IPS-20b (cell line): ENCODE results near the gene RASIP1.

ENCODE experiments used
- H3K27ac ChIP-seq: one replicate; pipeline ENCODE4 v1.5.1; 2013; ENCODE audit warnings: low read length
- H3K27me3 ChIP-seq: 2 replicates; pipeline ENCODE4 v1.6.1; 2013; ENCODE audit warnings: mild to moderate bottlenecking, low read length, inconsistent platforms; ENCODE audit not compliant: insufficient read depth
- H3K36me3 ChIP-seq: 2 replicates; pipeline ENCODE4 v1.6.1; 2013; ENCODE audit warnings: low read depth, mild to moderate bottlenecking, inconsistent platforms, low read length, moderate library complexity; ENCODE audit not compliant: insufficient read depth
- H3K4me1 ChIP-seq: 2 replicates; pipeline ENCODE4 v1.6.1; 2013; ENCODE audit warnings: mild to moderate bottlenecking, control low read depth, inconsistent platforms, low read length, moderate library complexity; ENCODE audit not compliant: insufficient read depth
- H3K4me3 ChIP-seq: 2 replicates; pipeline ENCODE4 v1.5.1; 2013; ENCODE audit warnings: mild to moderate bottlenecking, low read length, inconsistent platforms
- H3K9ac ChIP-seq: 2 replicates; pipeline ENCODE4 v1.6.1; 2013; ENCODE audit warnings: low read depth, mild to moderate bottlenecking, inconsistent platforms, low read length, moderate library complexity
- H3K9me3 ChIP-seq: 2 replicates; pipeline ENCODE4 v1.6.1; 2013; ENCODE audit warnings: mild to moderate bottlenecking, low read depth, low read length, inconsistent platforms; ENCODE audit not compliant: insufficient read depth

The RASIP1 gene

GRCh38 chr19:48752496-48753365 is 12.3 kb upstream of the RASIP1 start, which contains the start of gene FUT1:
TSS of gene FUT1 (minus strand) at chr19:48752641. CDS start at chr19:48751281, 1,360 bp downstream.
- H3K4me1 ChIP-seq = peaks cover 11% of the 10 kb centered on the region; the same call in 1 of the 2 replicates
- peaks cover 23% of the 10 kb centered on the region for H3K27me3 ChIP-seq
- peak within 1 kb of the TSS; percentile 82; the same call in 1 of the 2 replicates for H3K9ac ChIP-seq
- H3K36me3 ChIP-seq = peaks cover 23% of the 10 kb centered on the region
- H3K9me3 ChIP-seq = no peaks in the 10 kb centered on the region
- H3K27ac ChIP-seq = peak within 1 kb of the TSS; percentile 27
- peak within 1 kb of the TSS; percentile 85 for H3K4me3 ChIP-seq

GRCh38 chr19:48751845-48752495 is 11.6 kb upstream of the RASIP1 start:
- H3K9me3 ChIP-seq = no peaks in the 10 kb centered on the region
- H3K9ac ChIP-seq = peak overlapping the region; percentile 82; the same call in 1 of the 2 replicates
- H3K36me3 ChIP-seq = peaks cover 23% of the 10 kb centered on the region
- peak overlapping the region; percentile 85 for H3K4me3 ChIP-seq
- peaks cover 11% of the 10 kb centered on the region; the same call in 1 of the 2 replicates for H3K4me1 ChIP-seq
- H3K27me3 ChIP-seq = peaks cover 23% of the 10 kb centered on the region
- H3K27ac ChIP-seq = peak overlapping the region; percentile 27

DNA sequence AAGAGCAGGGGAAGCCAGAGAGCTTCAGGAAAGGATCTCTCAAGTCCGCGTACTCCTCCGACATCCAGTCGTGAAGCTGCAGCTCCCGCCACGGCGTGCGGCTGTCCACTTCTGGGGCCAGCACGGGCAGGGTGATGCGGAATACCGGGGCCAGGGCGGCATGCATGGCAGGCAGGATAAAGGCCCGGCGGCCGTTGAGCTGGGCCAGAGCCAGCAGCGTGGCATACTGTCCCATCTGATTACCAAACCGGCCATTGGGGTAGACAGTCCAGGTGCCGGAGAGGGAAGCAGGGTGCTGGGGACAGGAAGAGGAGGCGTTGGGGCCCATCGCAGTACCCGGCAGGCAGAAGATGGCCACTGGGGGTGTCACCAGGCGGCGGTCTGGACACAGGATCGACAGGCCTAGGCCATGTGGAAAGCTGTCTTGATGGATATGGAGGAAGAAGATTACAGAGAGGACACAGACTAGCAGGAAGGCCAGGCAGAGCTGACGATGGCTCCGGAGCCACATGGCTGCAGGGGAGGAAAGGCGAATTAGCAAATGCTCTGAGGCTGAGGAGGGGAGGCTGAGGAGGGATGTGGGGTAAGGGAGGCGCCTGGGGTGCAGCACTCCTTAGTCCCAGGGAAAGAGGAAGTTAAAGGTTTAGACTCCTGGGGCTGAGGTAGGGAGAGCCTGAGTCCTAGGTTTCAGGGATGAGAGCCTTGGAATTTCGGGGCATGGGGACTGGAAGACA is 10.5 kb upstream of the RASIP1 start:
- Histone ChIP-seq H3K36me3 (peaks cover 23% of the 10 kb centered on the region), H3K27ac (no peak overlapping the region), H3K4me1 (peaks cover 11% of the 10 kb centered on the region; the same call in 1 of the 2 replicates), H3K4me3 (peak overlapping the region; percentile 85; the same call in 1 of the 2 replicates), H3K27me3 (peaks cover 23% of the 10 kb centered on the region), H3K9ac (peak overlapping the region; percentile 82; the same call in 1 of the 2 replicates), H3K9me3 (no peaks in the 10 kb centered on the region)

- no peak overlapping the region for H3K27ac ChIP-seq
- peaks cover 11% of the 10 kb centered on the region; the same call in 1 of the 2 replicates for H3K4me1 ChIP-seq
- no peaks in the 10 kb centered on the region for H3K9me3 ChIP-seq
- peaks cover 23% of the 10 kb centered on the region for H3K36me3 ChIP-seq
- no peak overlapping the region for H3K4me3 ChIP-seq
- H3K9ac ChIP-seq = no peak overlapping the region
- peaks cover 23% of the 10 kb centered on the region for H3K27me3 ChIP-seq
Measured at GRCh38 chr19:48750351-48750750, 9.9 kb upstream of the RASIP1 start.

DNA sequence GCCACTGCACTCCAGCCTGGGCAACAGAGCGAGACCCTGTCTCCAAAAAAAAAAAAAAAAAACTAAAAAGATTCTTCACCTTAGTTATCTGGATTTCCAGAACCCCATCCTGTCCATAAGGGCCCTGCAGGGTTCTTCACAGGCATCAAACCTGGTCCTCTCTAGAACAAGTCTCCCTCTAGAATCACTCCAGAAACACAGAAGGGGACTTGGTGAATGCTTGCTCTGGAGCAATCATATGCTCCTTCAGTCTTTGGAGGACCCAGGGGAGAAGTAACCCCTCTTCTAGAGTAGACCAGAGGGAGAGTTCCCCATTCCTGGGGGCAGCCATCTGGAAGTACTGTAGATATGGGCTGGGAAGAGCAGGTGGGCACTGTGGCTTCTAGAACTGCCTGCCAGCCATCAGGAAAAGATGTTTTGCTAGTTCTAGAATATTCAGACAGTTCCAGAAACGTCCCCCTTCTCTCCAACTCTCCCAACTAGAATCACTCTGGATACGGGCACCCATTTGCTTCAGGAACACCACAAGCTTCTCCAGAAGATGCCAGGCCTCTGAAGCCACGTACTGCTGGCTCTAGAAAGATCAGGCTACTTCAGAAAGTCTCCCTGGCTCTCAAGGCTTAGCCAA is 9.3 kb upstream of the RASIP1 start:
- Histone ChIP-seq H3K4me3 (no peak overlapping the region), H3K36me3 (peaks cover 23% of the 10 kb centered on the region), H3K4me1 (peaks cover 8% of the 10 kb centered on the region; the same call in 1 of the 2 replicates), H3K9ac (no peak overlapping the region), H3K27me3 (peaks cover 23% of the 10 kb centered on the region), H3K9me3 (no peaks in the 10 kb centered on the region), H3K27ac (no peak overlapping the region)

- H3K4me1 ChIP-seq = no peaks in the 10 kb centered on the region; the same call in 1 of the 2 replicates
- peaks cover 2% of the 10 kb centered on the region; the same call in 1 of the 2 replicates for H3K27me3 ChIP-seq
- peak within 1 kb of the TSS; percentile 3 for H3K27ac ChIP-seq
- no peaks in the 10 kb centered on the region for H3K9me3 ChIP-seq
- peaks cover 23% of the 10 kb centered on the region for H3K36me3 ChIP-seq
- peak within 1 kb of the TSS; percentile 69; the same call in 1 of the 2 replicates for H3K9ac ChIP-seq
- peak within 1 kb of the TSS; percentile 82 for H3K4me3 ChIP-seq
Measured at GRCh38 chr19:48746738-48747575, 6.5 kb upstream of the RASIP1 start, which contains the start of gene IZUMO1. TSS of gene IZUMO1 (minus strand) at chr19:48746909. CDS start at chr19:48745859, 1,050 bp downstream.

DNA sequence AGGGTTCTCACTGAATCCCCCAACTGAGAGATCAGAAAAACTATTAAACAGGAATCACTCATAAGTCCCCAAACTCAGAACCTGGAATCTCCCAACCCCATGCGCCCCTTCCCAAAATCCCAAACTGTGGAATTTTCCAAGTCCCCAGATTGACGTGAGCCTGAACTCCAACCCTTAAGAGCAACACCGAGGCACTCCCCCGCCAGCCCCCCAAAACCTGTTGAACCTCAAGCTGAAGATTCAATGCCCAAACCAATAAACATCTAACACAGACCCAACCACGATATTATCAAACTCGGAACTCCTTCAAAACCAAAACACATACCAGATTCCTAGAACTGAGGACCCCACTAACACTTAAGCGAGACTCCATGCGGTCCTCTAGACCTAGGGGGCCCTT is 5.7 kb upstream of the RASIP1 start:
- Histone ChIP-seq H3K27ac (peak overlapping the region; percentile 3), H3K4me3 (peak overlapping the region; percentile 82; the same call in 1 of the 2 replicates), H3K36me3 (peaks cover 23% of the 10 kb centered on the region), H3K9me3 (no peaks in the 10 kb centered on the region), H3K4me1 (no peaks in the 10 kb centered on the region; the same call in 1 of the 2 replicates), H3K9ac (peak overlapping the region; percentile 69; the same call in 1 of the 2 replicates), H3K27me3 (peaks cover 2% of the 10 kb centered on the region; the same call in 1 of the 2 replicates)

- peaks cover 19% of the 10 kb centered on the region; the same call in 1 of the 2 replicates for H3K36me3 ChIP-seq
- no peak overlapping the region for H3K9ac ChIP-seq
- H3K27me3 ChIP-seq = peaks cover 9% of the 10 kb centered on the region
- H3K27ac ChIP-seq = no peak overlapping the region
- H3K4me1 ChIP-seq = no peaks in the 10 kb centered on the region; the same call in 1 of the 2 replicates
- no peaks in the 10 kb centered on the region for H3K9me3 ChIP-seq
- H3K4me3 ChIP-seq = no peak overlapping the region
Measured at GRCh38 chr19:48745208-48745995, 5.0 kb upstream of the RASIP1 start.

- Histone ChIP-seq H3K27me3 (peaks cover 24% of the 10 kb centered on the region), H3K4me3 (0 out of 2 replicates have a peak overlapping the region, but pooled peaks have one; percentile 41), H3K9me3 (no peaks in the 10 kb centered on the region), H3K4me1 (peaks cover 4% of the 10 kb centered on the region; the same call in 1 of the 2 replicates), H3K9ac (no peak overlapping the region), H3K36me3 (no peaks in the 10 kb centered on the region), H3K27ac (no peak overlapping the region)
Measured at GRCh38 chr19:48742096-48742495, 1.7 kb upstream of the RASIP1 start.
